Vein endothelial cell (primary cell): ENCODE results near the gene YWHAG. TPM values are rescaled to one million over a fixed set of nuclear protein-coding genes. Genes with fewer than 3 reads are reported as not detected.

Experiments
- total RNA-seq: library from RNA; depleted of rRNA; stranded (reverse); fragments of >200 nt; gene quantifications from 2 replicates; pipeline ENCODE4 v1.2.3, GENCODE V29; 2012

The YWHAG gene
- total RNA-seq = 188 and 211 TPM in 2 replicates

DNA sequence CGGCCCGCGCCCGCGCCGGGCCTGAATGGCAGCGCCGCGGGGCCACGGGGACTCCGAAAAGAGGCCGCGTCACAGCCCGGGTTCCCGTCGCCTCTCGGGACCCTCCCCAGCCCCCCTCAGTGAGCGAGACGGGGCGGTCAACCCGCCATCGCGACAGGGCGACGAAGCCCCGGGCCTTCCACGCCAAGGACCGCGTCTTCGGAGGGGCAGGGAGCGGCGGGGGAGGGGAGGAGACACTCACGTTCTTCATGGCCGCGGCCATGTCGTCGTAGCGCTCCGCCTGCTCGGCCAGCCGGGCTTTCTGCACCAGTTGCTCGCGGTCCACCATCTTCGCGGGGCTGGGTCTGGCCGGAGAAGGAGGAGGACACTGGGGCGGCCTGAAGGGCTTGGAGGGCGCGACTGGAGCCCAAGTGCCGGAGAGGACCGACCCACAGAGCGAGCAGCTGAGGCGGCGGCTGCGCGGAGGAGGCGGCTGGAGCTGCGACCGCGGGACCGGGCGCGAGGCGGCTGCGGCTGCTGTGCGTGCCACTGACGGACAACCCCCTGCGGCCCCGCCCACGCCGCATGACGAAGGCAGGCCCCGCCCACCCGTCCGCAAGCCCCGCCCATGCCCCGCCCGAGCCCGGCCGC lies at the start of gene YWHAG:
Gene YWHAG, minus strand, starts transcription at position 511 of the 630 bp plus-strand sequence. Its CDS starts 183 bp downstream, at position 328.

DNA sequence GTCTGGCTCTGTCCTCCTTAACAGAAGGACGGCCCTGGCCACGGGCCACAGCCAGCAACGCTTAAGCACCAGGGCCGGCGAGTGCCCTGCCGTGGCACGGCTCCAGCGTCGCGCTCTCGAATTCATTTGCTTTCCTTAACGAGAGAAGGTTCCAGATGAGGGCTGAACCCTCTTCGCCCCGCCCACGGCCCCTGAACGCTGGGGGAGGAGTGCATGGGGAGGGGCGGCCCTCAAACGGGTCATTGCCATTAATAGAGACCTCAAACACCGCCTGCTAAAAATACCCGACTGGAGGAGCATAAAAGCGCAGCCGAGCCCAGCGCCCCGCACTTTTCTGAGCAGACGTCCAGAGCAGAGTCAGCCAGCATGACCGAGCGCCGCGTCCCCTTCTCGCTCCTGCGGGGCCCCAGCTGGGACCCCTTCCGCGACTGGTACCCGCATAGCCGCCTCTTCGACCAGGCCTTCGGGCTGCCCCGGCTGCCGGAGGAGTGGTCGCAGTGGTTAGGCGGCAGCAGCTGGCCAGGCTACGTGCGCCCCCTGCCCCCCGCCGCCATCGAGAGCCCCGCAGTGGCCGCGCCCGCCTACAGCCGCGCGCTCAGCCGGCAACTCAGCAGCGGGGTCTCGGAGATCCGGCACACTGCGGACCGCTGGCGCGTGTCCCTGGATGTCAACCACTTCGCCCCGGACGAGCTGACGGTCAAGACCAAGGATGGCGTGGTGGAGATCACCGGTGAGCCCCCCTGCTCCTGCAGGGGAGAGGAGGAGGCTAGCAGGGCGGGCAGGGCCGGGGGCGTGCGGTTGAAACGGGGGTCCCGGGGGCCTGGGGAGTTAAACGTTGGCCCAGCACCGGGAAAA lies 56.2 kb downstream of the YWHAG start, which contains the start of gene HSPB1:
Gene HSPB1, plus strand, starts transcription at position 327 of the 855 bp plus-strand sequence. Its CDS starts 40 bp downstream, at position 367.

Other genes starting within 250 kb of the YWHAG start
- gene SRRM3, start 157.1 kb downstream of the YWHAG start, total RNA-seq = 0.67 and 2.6 TPM in 2 replicates
- gene HSPB1, start 56.3 kb downstream of the YWHAG start, total RNA-seq = 166 and 226 TPM in 2 replicates
- gene SSC4D, start 50.7 kb upstream of the YWHAG start, total RNA-seq = 0.38 and 0.65 TPM in 2 replicates
- gene ZP3, start 66.0 kb upstream of the YWHAG start, total RNA-seq = 4.2 and 6.5 TPM in 2 replicates
- 6.9 and 7.3 TPM in 2 replicates for gene DTX2, start 102.7 kb upstream of the YWHAG start, total RNA-seq
- gene UPK3B, start 151.6 kb upstream of the YWHAG start, total RNA-seq = not detected in 2 replicates
- gene SPDYE16, start 184.3 kb upstream of the YWHAG start, total RNA-seq = under 0.01 TPM in 1 of 2 replicates, not detected in the other